Measurements from ENCODE around the gene NNAT. TPM values are rescaled to one million over a fixed set of nuclear protein-coding genes. Genes with fewer than 3 reads are reported as not detected.
"Not testable (repeated sequence)": the region's sequence is repeated elsewhere in the genome, so short reads cannot be mapped to it uniquely, and the experiment has no call there.

The NNAT gene
- total RNA-seq = not detected

GRCh38 chr20:37521061-37521771 is at the start of gene NNAT:
Gene NNAT (plus strand): TSS chr20:37521250. CDS start chr20:37521332, 82 bp downstream.
- Histone ChIP-seq H3K9me3 (ENCODE audit: low read depth, low read length) (no peaks in the 10 kb centered on the region), H3K4me3 (ENCODE audit: low read length) (no peak within 1 kb of the TSS), H3K4me1 (ENCODE audit: insufficient read depth, low read length) (peaks cover 28% of the 10 kb centered on the region), H3K27me3 (ENCODE audit: insufficient read depth, low read length) (no peaks in the 10 kb centered on the region)

GRCh38 chr20:37471741-37472235 is 49.3 kb upstream of the NNAT start:
- no peaks in the 10 kb centered on the region for H3K9me3 ChIP-seq (ENCODE audit: low read depth, low read length)
- H3K4me3 ChIP-seq (ENCODE audit: low read length) = no peak overlapping the region
- no peaks in the 10 kb centered on the region for H3K4me1 ChIP-seq (ENCODE audit: insufficient read depth, low read length)
- H3K27me3 ChIP-seq (ENCODE audit: insufficient read depth, low read length) = no peaks in the 10 kb centered on the region

DNA sequence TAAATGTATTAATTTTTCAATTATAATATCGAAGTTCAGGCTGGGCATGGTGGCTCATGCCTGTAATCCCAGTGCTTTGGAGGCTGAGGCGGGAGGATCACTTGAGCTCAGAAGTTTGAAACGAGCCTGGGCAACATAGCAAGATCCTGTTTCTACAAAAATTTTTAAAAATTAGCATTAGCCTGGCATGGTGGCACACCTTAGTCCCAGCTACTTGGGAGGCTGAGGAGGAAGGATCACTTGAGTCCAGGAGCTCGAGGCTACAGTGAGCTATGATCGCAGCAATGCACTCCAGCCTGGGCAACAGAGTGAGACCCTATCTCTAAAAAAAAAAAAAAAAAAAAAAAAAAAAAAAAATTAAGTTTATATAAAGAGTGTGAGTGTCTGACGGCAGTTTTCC is 48.6 kb upstream of the NNAT start:
- H3K27me3 ChIP-seq (ENCODE audit: insufficient read depth, low read length); H3K9me3 ChIP-seq (ENCODE audit: low read depth, low read length); H3K4me1 ChIP-seq (ENCODE audit: insufficient read depth, low read length); H3K4me3 ChIP-seq (ENCODE audit: low read length): not testable (repeated sequence)

DNA sequence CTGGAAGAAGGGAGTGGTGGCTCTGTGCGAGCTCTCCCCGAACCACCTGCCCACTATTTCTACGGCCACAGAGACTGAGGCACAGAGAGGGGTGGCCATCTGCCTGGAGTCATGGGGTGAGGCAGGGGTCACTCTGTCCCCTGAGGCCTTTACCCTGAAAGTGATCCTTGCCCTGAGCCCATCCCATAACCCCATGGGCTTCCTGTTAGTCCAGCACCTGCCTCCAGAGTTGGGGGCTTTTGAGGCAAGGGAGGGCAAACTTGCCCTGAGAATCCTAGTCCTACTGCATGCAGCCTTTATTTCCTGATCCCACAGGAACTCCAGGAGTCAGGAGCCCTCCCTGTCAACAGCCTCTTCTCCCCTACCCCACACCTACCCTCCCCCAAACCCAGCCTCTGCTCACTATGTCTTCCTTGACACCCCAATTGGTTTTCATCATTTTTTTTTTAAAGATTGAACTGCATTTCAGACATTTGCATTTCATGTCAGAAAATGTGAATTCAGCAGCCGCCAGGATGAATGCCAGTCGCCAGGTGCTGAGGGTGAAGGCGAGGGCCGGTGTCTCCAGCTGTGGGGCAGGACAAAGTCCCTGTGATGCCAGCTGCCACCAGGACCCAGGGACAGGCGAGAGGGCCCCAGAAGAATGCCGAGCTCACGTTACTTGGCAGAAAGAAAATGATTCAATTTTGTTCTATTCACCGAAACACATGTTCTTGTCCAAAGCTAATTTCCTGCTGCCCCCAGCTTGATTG is 47.6 kb upstream of the NNAT start:
- Histone ChIP-seq H3K4me3 (ENCODE audit: low read length) (no peak overlapping the region), H3K9me3 (ENCODE audit: low read depth, low read length) (no peaks in the 10 kb centered on the region), H3K4me1 (ENCODE audit: insufficient read depth, low read length) (no peaks in the 10 kb centered on the region), H3K27me3 (ENCODE audit: insufficient read depth, low read length) (no peaks in the 10 kb centered on the region)

- H3K9me3 ChIP-seq (ENCODE audit: low read depth, low read length) = no peaks in the 10 kb centered on the region
- H3K27me3 ChIP-seq (ENCODE audit: insufficient read depth, low read length) = no peaks in the 10 kb centered on the region
- no peak overlapping the region for H3K4me3 ChIP-seq (ENCODE audit: low read length)
- no peaks in the 10 kb centered on the region for H3K4me1 ChIP-seq (ENCODE audit: insufficient read depth, low read length)
Measured at GRCh38 chr20:37474386-37474785, 46.7 kb upstream of the NNAT start.

- H3K27me3 ChIP-seq (ENCODE audit: insufficient read depth, low read length) = no peaks in the 10 kb centered on the region
- no peak overlapping the region for H3K4me3 ChIP-seq (ENCODE audit: low read length)
- no peaks in the 10 kb centered on the region for H3K4me1 ChIP-seq (ENCODE audit: insufficient read depth, low read length)
- no peaks in the 10 kb centered on the region for H3K9me3 ChIP-seq (ENCODE audit: low read depth, low read length)
Measured at GRCh38 chr20:37475252-37475651, 45.8 kb upstream of the NNAT start.

DNA sequence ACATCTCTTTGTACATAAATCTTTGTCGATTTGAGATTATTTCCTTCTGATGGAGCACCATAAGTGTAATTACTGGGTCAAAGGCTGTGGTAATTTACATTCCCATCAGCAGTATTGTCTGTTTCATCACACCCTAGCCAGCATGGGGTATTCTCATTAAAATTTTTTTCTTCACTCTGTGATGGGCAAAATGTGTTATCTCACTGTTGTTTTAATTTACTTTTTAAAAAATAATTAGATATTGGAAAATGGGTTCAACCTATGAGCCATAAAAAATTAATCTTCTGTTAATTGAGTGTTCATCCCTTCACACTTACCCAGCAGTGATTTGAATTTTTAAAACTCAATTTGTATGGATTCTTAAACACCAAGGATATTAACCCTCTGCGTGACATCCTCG is 44.0 kb upstream of the NNAT start:
- Histone ChIP-seq H3K9me3 (ENCODE audit: low read depth, low read length) (no peaks in the 10 kb centered on the region), H3K4me3 (ENCODE audit: low read length) (no peak overlapping the region), H3K27me3 (ENCODE audit: insufficient read depth, low read length) (no peaks in the 10 kb centered on the region), H3K4me1 (ENCODE audit: insufficient read depth, low read length) (no peaks in the 10 kb centered on the region)

DNA sequence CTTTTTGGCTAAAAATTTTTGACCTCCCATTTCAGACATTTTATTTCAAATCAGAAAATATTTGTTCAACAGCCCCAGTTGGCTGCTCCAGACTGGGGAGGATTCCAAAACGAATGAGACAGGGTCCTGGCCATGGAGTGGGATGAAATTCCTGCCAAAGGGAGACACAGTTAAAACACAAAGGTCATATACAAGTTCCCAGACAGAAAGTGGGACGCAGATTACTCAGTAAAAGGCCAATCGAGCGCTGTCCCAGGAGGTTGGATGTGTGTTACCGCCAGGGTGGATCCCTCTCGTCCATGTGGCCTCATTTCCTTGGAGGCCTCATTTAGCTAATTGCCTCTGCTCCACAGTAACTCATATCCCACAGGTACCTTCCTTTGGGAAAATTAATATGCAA is 41.8 kb upstream of the NNAT start:
- H3K4me3 ChIP-seq (ENCODE audit: low read length) = no peak overlapping the region
- no peaks in the 10 kb centered on the region for H3K9me3 ChIP-seq (ENCODE audit: low read depth, low read length)
- no peaks in the 10 kb centered on the region for H3K4me1 ChIP-seq (ENCODE audit: insufficient read depth, low read length)
- H3K27me3 ChIP-seq (ENCODE audit: insufficient read depth, low read length) = no peaks in the 10 kb centered on the region

GRCh38 chr20:37479925-37480691 is 40.9 kb upstream of the NNAT start:
- H3K4me1 ChIP-seq (ENCODE audit: insufficient read depth, low read length) = no peaks in the 10 kb centered on the region
- no peak overlapping the region for H3K4me3 ChIP-seq (ENCODE audit: low read length)
- H3K27me3 ChIP-seq (ENCODE audit: insufficient read depth, low read length) = no peaks in the 10 kb centered on the region
- no peaks in the 10 kb centered on the region for H3K9me3 ChIP-seq (ENCODE audit: low read depth, low read length)

- no peak overlapping the region for H3K4me3 ChIP-seq (ENCODE audit: low read length)
- no peaks in the 10 kb centered on the region for H3K9me3 ChIP-seq (ENCODE audit: low read depth, low read length)
- H3K4me1 ChIP-seq (ENCODE audit: insufficient read depth, low read length) = no peaks in the 10 kb centered on the region
- no peaks in the 10 kb centered on the region for H3K27me3 ChIP-seq (ENCODE audit: insufficient read depth, low read length)
Measured at GRCh38 chr20:37480919-37481318, 40.1 kb upstream of the NNAT start.

GRCh38 chr20:37481610-37482009 is 39.4 kb upstream of the NNAT start:
- Histone ChIP-seq H3K4me1 (ENCODE audit: insufficient read depth, low read length) (no peaks in the 10 kb centered on the region), H3K4me3 (ENCODE audit: low read length) (no peak overlapping the region), H3K27me3 (ENCODE audit: insufficient read depth, low read length) (no peaks in the 10 kb centered on the region), H3K9me3 (ENCODE audit: low read depth, low read length) (no peaks in the 10 kb centered on the region)

- Histone ChIP-seq H3K9me3 (ENCODE audit: low read depth, low read length) (no peaks in the 10 kb centered on the region), H3K4me3 (ENCODE audit: low read length) (no peak overlapping the region), H3K27me3 (ENCODE audit: insufficient read depth, low read length) (no peaks in the 10 kb centered on the region), H3K4me1 (ENCODE audit: insufficient read depth, low read length) (no peaks in the 10 kb centered on the region)
Measured at GRCh38 chr20:37484331-37484730, 36.7 kb upstream of the NNAT start.

GRCh38 chr20:37486209-37486608 is 34.8 kb upstream of the NNAT start:
- H3K9me3 ChIP-seq (ENCODE audit: low read depth, low read length); H3K27me3 ChIP-seq (ENCODE audit: insufficient read depth, low read length); H3K4me1 ChIP-seq (ENCODE audit: insufficient read depth, low read length); H3K4me3 ChIP-seq (ENCODE audit: low read length): not testable (repeated sequence)

DNA sequence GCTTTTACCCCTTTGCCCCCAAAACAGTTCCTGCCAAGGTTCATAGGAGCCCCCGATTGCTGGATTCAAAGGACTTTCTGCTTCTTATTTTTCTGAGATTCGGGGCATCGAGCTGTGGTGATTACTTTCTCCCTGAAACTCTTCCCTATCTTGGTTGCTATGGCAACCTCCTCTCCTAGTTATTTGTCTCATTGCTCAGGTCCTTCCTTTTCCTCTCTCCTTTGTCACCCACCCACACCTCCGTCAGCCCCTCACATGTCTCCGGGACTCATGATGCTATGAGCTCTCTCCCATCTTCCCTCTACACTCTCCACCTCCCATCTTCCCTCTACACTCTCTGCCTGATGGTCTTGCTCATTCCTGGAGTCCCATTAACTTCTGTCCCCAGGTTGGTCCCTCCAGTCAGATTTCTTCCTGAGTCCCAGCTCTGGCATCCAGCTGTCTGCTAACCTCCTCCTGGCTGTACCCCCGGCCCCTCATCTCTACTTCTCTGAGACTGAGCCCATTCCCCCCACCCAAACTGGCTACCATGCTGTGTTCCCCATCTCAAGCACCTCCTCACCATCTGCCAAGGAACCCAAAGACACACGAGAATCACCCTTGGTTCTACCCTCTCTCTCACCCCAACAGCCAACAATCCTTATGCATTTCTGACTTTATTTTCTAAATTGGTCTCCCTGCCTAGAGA is 30.2 kb upstream of the NNAT start:
- Histone ChIP-seq H3K4me1 (ENCODE audit: insufficient read depth, low read length) (no peaks in the 10 kb centered on the region), H3K27me3 (ENCODE audit: insufficient read depth, low read length) (no peaks in the 10 kb centered on the region), H3K9me3 (ENCODE audit: low read depth, low read length) (no peaks in the 10 kb centered on the region), H3K4me3 (ENCODE audit: low read length) (no peak overlapping the region)
